IMR-90 (cell line): ENCODE measurements around the gene CFAP97. TPM values are rescaled to one million over a fixed set of nuclear protein-coding genes. Genes with fewer than 3 reads are reported as not detected.

ENCODE experiments used
- ATAC-seq: fragments of 200-7000 bp; cut with Tn5 transposase; 2 replicates; pipeline ENCODE4 v1.9.1; 2020; ENCODE audit warnings: low read depth, mild to moderate bottlenecking, moderate library complexity
- BruUV-seq: library from RNA; stranded (reverse); fragments of 400-500 nt; replicated peaks from 2 replicates; lab custom pipeline; 2021; lab: Mats Ljungman, UMichigan
- CTCF ChIA-PET: fragments of 300-600 bp; formaldehyde crosslinking; extraction: SDS; loops from one replicate; lab custom pipeline; 2021; ENCODE audit warnings: antibody characterized with exemption; lab: Yijun Ruan, JAX
- POLR2A ChIA-PET: fragments of 300-600 bp; sonication (Branson Sonifier 250); formaldehyde crosslinking; loops from one replicate; lab custom pipeline; 2022; ENCODE audit warnings: antibody characterized with exemption; ENCODE audit not compliant: unreplicated experiment; lab: Charles Lee
- DNase-seq: peaks from one replicate; pipeline ENCODE4 v3.0.0; 2013
- H2AFZ ChIP-seq: replicated peaks from 2 replicates; pipeline ENCODE3; 2013; ENCODE audit warnings: low read length, mild to moderate bottlenecking; ENCODE audit not compliant: poor library complexity
- H2AK5ac ChIP-seq: 2 replicates; pipeline ENCODE4 v1.6.1; 2013; ENCODE audit warnings: low read depth, low read length, inconsistent platforms
- H2AK9ac ChIP-seq: replicated peaks from 2 replicates; pipeline ENCODE3; 2013; ENCODE audit warnings: mild to moderate bottlenecking, low read depth, low read length, moderate library complexity; ENCODE audit not compliant: poor library complexity
- H2BK120ac ChIP-seq: 2 replicates; pipeline ENCODE4 v1.6.1; 2013; ENCODE audit warnings: low read depth, low read length, inconsistent platforms
- H2BK15ac ChIP-seq: 3 replicates; pipeline ENCODE4 v1.6.1; 2013; ENCODE audit warnings: low read depth, low read length, inconsistent platforms
- H2BK20ac ChIP-seq: 2 replicates; pipeline ENCODE4 v1.6.1; 2013; ENCODE audit warnings: low read depth, mild to moderate bottlenecking, inconsistent platforms, low read length, moderate library complexity
- H2BK5ac ChIP-seq: 2 replicates; pipeline ENCODE4 v1.6.1; 2013; ENCODE audit warnings: mild to moderate bottlenecking, low read depth, low read length, inconsistent platforms; ENCODE audit not compliant: poor library complexity, severe bottlenecking
- H3K14ac ChIP-seq: replicated peaks from 2 replicates; pipeline ENCODE4 v1.6.1; 2013; ENCODE audit warnings: low read depth, low read length, inconsistent platforms
- H3K18ac ChIP-seq: 2 replicates; pipeline ENCODE4 v1.6.1; 2013; ENCODE audit warnings: low read depth, low read length, control low read depth
- H3K23ac ChIP-seq: 2 replicates; pipeline ENCODE4 v1.6.1; 2013; ENCODE audit warnings: low read depth, low read length, inconsistent platforms
- H3K27ac ChIP-seq: 2 replicates; pipeline ENCODE4 v1.5.1; 2013; ENCODE audit warnings: mild to moderate bottlenecking, control low read depth, low read length; ENCODE audit not compliant: insufficient read depth
- H3K27me3 ChIP-seq: 2 replicates; pipeline ENCODE4 v1.6.1; 2013; ENCODE audit warnings: low read length; ENCODE audit not compliant: control insufficient read depth, insufficient read depth
- H3K36me3 ChIP-seq: 2 replicates; pipeline ENCODE4 v1.6.1; 2013; ENCODE audit warnings: low read length, mixed read lengths; ENCODE audit not compliant: control insufficient read depth, insufficient read depth
- H3K4ac ChIP-seq: 2 replicates; pipeline ENCODE4 v1.6.1; 2013; ENCODE audit warnings: low read depth, low read length, inconsistent platforms
- H3K4me1 ChIP-seq: 2 replicates; pipeline ENCODE4 v1.6.1; 2013; ENCODE audit warnings: low read length, mixed read lengths; ENCODE audit not compliant: control insufficient read depth, insufficient read depth
- H3K4me2 ChIP-seq: 2 replicates; pipeline ENCODE4 v1.6.1; 2013; ENCODE audit warnings: low read depth, mild to moderate bottlenecking, control low read depth, low read length, moderate library complexity
- H3K4me3 ChIP-seq: 2 replicates; pipeline ENCODE4 v1.5.1; 2013; ENCODE audit warnings: low read depth, mild to moderate bottlenecking, control low read depth, low read length, moderate library complexity; ENCODE audit not compliant: insufficient read depth
- H3K56ac ChIP-seq: 2 replicates; pipeline ENCODE4 v1.6.1; 2013; ENCODE audit warnings: low read length, inconsistent platforms; ENCODE audit not compliant: insufficient read depth; ENCODE audit errors: extremely low read depth
- H3K79me1 ChIP-seq, 2 experiments: 2 replicates each; pipeline ENCODE4 v1.6.1; 2013; ENCODE audit warnings: low read length in 2 of 2, inconsistent platforms in 1 of 2, low read depth in 1 of 2
- H3K9ac ChIP-seq: 2 replicates; pipeline ENCODE4 v1.6.1; 2013; ENCODE audit warnings: low read depth, low read length, control low read depth
- H3K9me1 ChIP-seq: 2 replicates; pipeline ENCODE4 v1.6.1; 2013; ENCODE audit warnings: low read length, inconsistent platforms; ENCODE audit not compliant: insufficient read depth
- H3K9me3 ChIP-seq: 2 replicates; pipeline ENCODE4 v1.6.1; 2013; ENCODE audit warnings: low read length; ENCODE audit not compliant: control insufficient read depth, insufficient read depth
- H4K20me1 ChIP-seq: 2 replicates; pipeline ENCODE4 v1.6.1; 2013; ENCODE audit warnings: low read length, inconsistent platforms; ENCODE audit not compliant: insufficient read depth
- H4K5ac ChIP-seq: 2 replicates; pipeline ENCODE4 v1.6.1; 2013; ENCODE audit warnings: mild to moderate bottlenecking, low read depth, low read length, control low read depth
- H4K8ac ChIP-seq, 2 experiments: 2 replicates each; pipeline ENCODE4 v1.6.1; 2013; ENCODE audit warnings: low read depth in 2 of 2, low read length in 2 of 2, control low read depth in 1 of 2, inconsistent platforms in 1 of 2
- H4K91ac ChIP-seq: 2 replicates; pipeline ENCODE4 v1.6.1; 2013; ENCODE audit warnings: low read depth, low read length, inconsistent platforms; ENCODE audit not compliant: insufficient read depth
- CEBPB ChIP-seq: IDR thresholded peaks from 2 replicates; pipeline ENCODE4 v1.6.1; 2012; ENCODE audit warnings: low read depth, low read length, improper control_type of control experiment
- CHD1 ChIP-seq: IDR thresholded peaks from 2 replicates; pipeline ENCODE4 v1.6.1; 2012; ENCODE audit warnings: low read depth, low read length, improper control_type of control experiment
- CTCF ChIP-seq: conservative IDR thresholded peaks from 2 replicates; pipeline ENCODE4 v1.5.1; 2012; ENCODE audit warnings: mild to moderate bottlenecking, low read depth, low read length, improper control_type of control experiment
- ELK1 ChIP-seq: fragments of 150-350 bp; IDR thresholded peaks from 2 replicates; pipeline ENCODE4 v1.6.1; 2016; ENCODE audit warnings: low read depth, mild to moderate bottlenecking, low read length, moderate library complexity, borderline replicate concordance
- MAFK ChIP-seq: IDR thresholded peaks from 2 replicates; pipeline ENCODE4 v1.6.1; 2012; ENCODE audit warnings: low read depth, low read length, improper control_type of control experiment
- MAZ ChIP-seq: IDR thresholded peaks from 2 replicates; pipeline ENCODE4 v1.6.1; 2012; ENCODE audit warnings: low read depth, mild to moderate bottlenecking, low read length, improper control_type of control experiment, moderate library complexity, borderline replicate concordance
- MXI1 ChIP-seq: IDR thresholded peaks from 2 replicates; pipeline ENCODE4 v1.6.1; 2012; ENCODE audit warnings: low read depth, mild to moderate bottlenecking, low read length, moderate library complexity, borderline replicate concordance
- POLR2A ChIP-seq: IDR thresholded peaks from 2 replicates; pipeline ENCODE4 v1.6.1; 2012; ENCODE audit warnings: mild to moderate bottlenecking, low read depth, low read length
- RAD21 ChIP-seq: IDR thresholded peaks from 2 replicates; pipeline ENCODE4 v1.6.1; 2012; ENCODE audit warnings: low read length, improper control_type of control experiment
- RCOR1 ChIP-seq: IDR thresholded peaks from 2 replicates; pipeline ENCODE4 v1.6.1; 2012; ENCODE audit warnings: mild to moderate bottlenecking, low read length, improper control_type of control experiment; ENCODE audit not compliant: insufficient replicate concordance
- RFX5 ChIP-seq: IDR thresholded peaks from 2 replicates; pipeline ENCODE4 v1.8.0; 2012; ENCODE audit warnings: low read depth, mild to moderate bottlenecking, low read length, moderate library complexity
- SMC3 ChIP-seq: fragments of 150-350 bp; IDR thresholded peaks from 2 replicates; pipeline ENCODE4 v1.6.1; 2016; ENCODE audit warnings: low read depth, mild to moderate bottlenecking, antibody characterized with exemption, low read length, moderate library complexity
- USF2 ChIP-seq: fragments of 150-350 bp; IDR thresholded peaks from 2 replicates; pipeline ENCODE4 v1.6.1; 2017; ENCODE audit warnings: mild to moderate bottlenecking, antibody characterized with exemption, low read length, low read depth
- whole genome bisulfite sequencing, 2 experiments: methylation state at CpG; one replicate each; pipeline versions ENCODE4 v1.1.5 to v1.1.7; 2013; ENCODE audit warnings: missing lambda C conversion rate in 2 of 2; ENCODE audit not compliant: insufficient read length in 1 of 2; ENCODE audit errors: extremely low coverage in 2 of 2; 5-methylcytosine and 5-hydroxymethylcytosine counted together
- dilution Hi-C: fragments of 300-500 bp; cut with HindIII; formaldehyde crosslinking; loops from one replicate; pipeline ENCODE4 v1.14.3; 2018; ENCODE audit warnings: low sequenced_read_pairs; ENCODE audit not compliant: unreplicated experiment
- in situ Hi-C: fragments of 300-500 bp; cut with MboI; formaldehyde crosslinking; loops from 3 replicates; pipeline ENCODE4 v1.14.3; 2019; ENCODE audit warnings: low sequenced_read_pairs, inconsistent platforms, mixed read lengths
- intact Hi-C: fragments of 100-400 bp; cut with micrococcal nuclease; formaldehyde crosslinking; loops from 2 replicates; pipeline ENCODE4 v1.10.0; 2022
- polyA plus RNA-seq, 3 experiments: library from polyadenylated mRNA; depleted of rRNA; stranded (reverse); fragments of >200 nt; gene quantifications; 2 replicates each; pipeline ENCODE4 v1.2.3, GENCODE V29; 2012; ENCODE audit warnings: low replicate concordance in 1 of 3
- total RNA-seq: library from RNA; depleted of rRNA; stranded (reverse); fragments of >200 nt; gene quantifications from 2 replicates; pipeline ENCODE4 v1.2.3, GENCODE V29; 2012

Gene CFAP97
- total and polyA plus RNA-seq, 2 of the 4 experiments (the other 2 are of a cell fraction), result 14.5 to 16.0 TPM

- Histone ChIP-seq H3K14ac (no peak overlapping the region), H2AK9ac (no peak overlapping the region), H3K79me1 (peaks cover 28 to 45% of the 10 kb centered on the region in 2 experiments), H3K4me3 (no peak overlapping the region), H3K18ac (no peak overlapping the region), H2BK120ac (no peak overlapping the region), H3K4me2 (no peak overlapping the region), H4K5ac (no peak overlapping the region), H3K27ac (no peak overlapping the region), H2BK15ac (no peak overlapping the region), H3K56ac (no peak overlapping the region), H4K8ac (no peak overlapping the region), H3K9ac (no peak overlapping the region), H3K4ac (no peak overlapping the region), H3K4me1 (peaks cover 6% of the 10 kb centered on the region; the same call in 1 of the 2 replicates), H3K27me3 (no peaks in the 10 kb centered on the region), H2BK20ac (no peak overlapping the region), H2AFZ (no peak overlapping the region), H3K9me1 (peaks cover 4% of the 10 kb centered on the region; the same call in 1 of the 2 replicates), H2AK5ac (no peak overlapping the region), H2BK5ac (no peak overlapping the region), H3K23ac (no peak overlapping the region), H3K9me3 (no peaks in the 10 kb centered on the region), H4K91ac (no peak overlapping the region), H4K20me1 (0 out of 2 replicates have a peak, but pooled peaks cover 7% of the 10 kb centered on the region), H3K36me3 (no peaks in the 10 kb centered on the region)
- intact Hi-C loops (loop anchor here (10.0 kb wide), 1 partner anchor 152 kb away; no protein-coding TSS in a partner anchor), dilution Hi-C loops (no loop called here), in situ Hi-C loops (no loop called here)
- DNase-seq (peak; percentile 69), ATAC-seq (no peak)
- no CpG with 5 or more reads among the region's 4 CpGs for WGBS, 2 experiments
- POLR2A ChIA-PET, result no interaction called here
- BruUV-seq, result no TSS peak
- TF ChIP-seq ELK1 (no peak), CEBPB (no peak), MAZ (no peak), RFX5 (no peak), CHD1 (no peak), MXI1 (no peak), POLR2A (no peak), RAD21 (no peak), SMC3 (no peak), CTCF (no peak), MAFK (no peak), RCOR1 (no peak), USF2 (no peak)
- CTCF ChIA-PET, result no interaction called here
These were observed 8.8 kb upstream of the CFAP97 start for GRCh38 chr4:185212581-185212980.
